ACC112 (cell line): ENCODE measurements around the gene TMEM82.

Experiments used
- H2AFZ ChIP-seq: fragments of 200-600 bp; sonication (generic); one replicate; pipeline ENCODE4 v1.6.0; 2017; ENCODE audit warnings: antibody characterized with exemption, low read length; ENCODE audit not compliant: unreplicated experiment
- H3K27ac ChIP-seq: fragments of 200-600 bp; sonication (generic); 2 replicates; pipeline ENCODE4 v1.5.1; 2014; ENCODE audit warnings: low read depth, mild to moderate bottlenecking, antibody characterized with exemption, low read length, moderate library complexity
- H3K27me3 ChIP-seq: fragments of 200-600 bp; sonication (generic); 2 replicates; pipeline ENCODE4 v1.6.1; 2014; ENCODE audit warnings: mild to moderate bottlenecking, antibody characterized with exemption, low read length, moderate library complexity, mixed read lengths; ENCODE audit not compliant: insufficient read depth
- H3K36me3 ChIP-seq: fragments of 200-600 bp; sonication (generic); 2 replicates; pipeline ENCODE4 v1.6.1; 2016; ENCODE audit warnings: mild to moderate bottlenecking, antibody characterized with exemption, low read length, moderate library complexity, mixed read lengths; ENCODE audit not compliant: insufficient read depth
- H3K4me1 ChIP-seq: fragments of 200-600 bp; sonication (generic); one replicate; pipeline ENCODE4 v1.6.1; 2016; ENCODE audit warnings: low read length, mixed read lengths; ENCODE audit not compliant: insufficient read depth, unreplicated experiment, control insufficient read depth
- H3K4me3 ChIP-seq: fragments of 200-600 bp; sonication (generic); 2 replicates; pipeline ENCODE4 v1.5.1; 2014; ENCODE audit warnings: mild to moderate bottlenecking, low read depth, low read length
- H3K79me2 ChIP-seq: fragments of 200-600 bp; sonication (generic); one replicate; pipeline ENCODE4 v1.6.0; 2016; ENCODE audit warnings: low read length; ENCODE audit not compliant: control insufficient read depth, unreplicated experiment, insufficient read depth

TMEM82 gene

GRCh38 chr1:15736892-15737261 lies 5.4 kb upstream of the TMEM82 start:
- H2AFZ ChIP-seq, result no peak overlapping the region
- no peak overlapping the region for H3K27ac ChIP-seq
- H3K4me3 ChIP-seq, result no peak overlapping the region
- no peaks in the 10 kb centered on the region for H3K79me2 ChIP-seq
- H3K27me3 ChIP-seq, result no peaks in the 10 kb centered on the region
- no peaks in the 10 kb centered on the region for H3K4me1 ChIP-seq
- no peaks in the 10 kb centered on the region for H3K36me3 ChIP-seq

DNA sequence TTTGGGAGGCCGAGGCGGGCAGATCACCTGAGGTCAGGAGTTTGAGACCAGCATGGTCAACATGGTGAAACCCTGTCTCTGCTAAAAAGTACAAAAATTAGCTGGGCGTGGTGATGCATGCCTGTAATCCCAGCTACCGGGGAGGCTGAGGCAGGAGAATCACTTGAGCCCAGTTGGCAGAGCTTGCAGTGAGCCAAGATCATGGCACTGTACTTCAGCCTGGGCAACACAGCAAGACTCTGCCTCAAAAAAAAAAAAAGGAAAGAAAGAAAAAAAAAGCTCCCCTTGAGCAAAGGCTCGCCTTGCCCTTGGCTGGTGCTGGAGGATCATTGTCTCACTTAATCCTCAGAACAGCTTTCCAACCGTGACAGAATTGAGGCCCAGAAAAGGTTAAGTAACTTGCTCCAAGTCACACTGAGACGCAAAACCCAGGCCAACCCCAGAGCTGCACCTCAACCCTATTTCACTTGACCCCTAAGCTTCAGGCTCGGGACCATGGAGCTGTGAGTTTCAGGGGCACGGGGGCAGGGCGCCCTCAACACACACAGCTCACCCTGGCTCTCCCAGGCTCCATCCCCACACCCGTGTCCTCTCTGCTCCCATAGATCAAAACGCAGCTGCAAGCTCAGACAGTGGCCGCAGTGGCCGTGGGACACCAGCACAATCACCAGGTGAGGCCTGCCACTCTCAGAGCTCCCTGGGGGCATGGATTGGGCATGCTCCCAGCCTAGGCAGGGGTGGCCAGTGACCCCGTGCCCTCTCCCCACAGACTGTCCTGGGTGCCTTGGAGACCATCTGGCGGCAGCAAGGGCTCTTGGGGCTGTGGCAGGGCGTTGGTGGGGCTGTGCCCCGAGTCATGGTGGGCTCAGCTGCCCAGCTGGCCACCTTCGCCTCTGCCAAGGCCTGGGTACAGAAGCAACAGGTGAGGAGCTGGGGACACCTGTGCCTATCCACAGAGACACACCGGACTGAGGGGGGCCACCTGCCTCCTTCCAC lies 4.7 kb upstream of the TMEM82 start:
- Histone ChIP-seq H3K27ac (no peak overlapping the region), H3K4me1 (no peaks in the 10 kb centered on the region), H3K27me3 (no peaks in the 10 kb centered on the region), H3K36me3 (no peaks in the 10 kb centered on the region), H2AFZ (no peak overlapping the region), H3K79me2 (no peaks in the 10 kb centered on the region), H3K4me3 (no peak overlapping the region)

DNA sequence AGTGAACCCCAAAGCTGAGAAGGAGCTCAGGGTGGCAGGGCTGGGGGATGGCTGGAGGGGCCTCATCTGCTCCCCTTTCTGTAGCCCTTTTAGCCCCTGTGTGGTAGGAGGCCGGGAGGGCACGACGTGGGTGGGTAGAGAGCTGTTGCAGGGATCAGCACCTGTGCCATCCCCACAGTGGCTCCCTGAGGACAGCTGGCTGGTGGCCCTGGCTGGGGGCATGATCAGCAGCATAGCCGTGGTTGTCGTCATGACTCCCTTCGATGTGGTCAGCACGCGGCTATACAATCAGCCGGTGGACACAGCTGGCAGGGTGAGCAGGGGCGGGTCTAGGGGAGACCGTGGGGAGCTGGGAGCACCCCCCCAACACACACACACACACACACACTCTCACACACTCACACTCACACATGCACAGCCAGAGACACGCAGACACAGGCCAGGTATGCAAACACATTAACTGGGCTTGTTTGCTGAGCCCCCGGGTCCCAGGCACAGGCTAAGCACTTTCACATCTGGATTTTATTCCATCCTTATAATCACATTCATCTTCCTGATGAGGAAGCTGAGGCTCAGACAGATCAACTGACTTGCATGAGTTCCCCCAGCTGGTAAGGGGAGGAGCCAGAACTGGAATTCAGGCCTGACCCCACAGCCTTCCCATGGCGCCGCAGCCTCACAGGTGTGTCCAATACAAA lies 3.7 kb upstream of the TMEM82 start:
- no peaks in the 10 kb centered on the region for H3K79me2 ChIP-seq
- H2AFZ ChIP-seq, result no peak overlapping the region
- no peaks in the 10 kb centered on the region for H3K4me1 ChIP-seq
- H3K4me3 ChIP-seq, result no peak overlapping the region
- H3K27me3 ChIP-seq, result no peaks in the 10 kb centered on the region
- H3K36me3 ChIP-seq, result no peaks in the 10 kb centered on the region
- no peak overlapping the region for H3K27ac ChIP-seq

GRCh38 chr1:15739259-15739658 lies 3.0 kb upstream of the TMEM82 start:
- no peak overlapping the region for H2AFZ ChIP-seq
- H3K4me3 ChIP-seq, result no peak overlapping the region
- H3K27me3 ChIP-seq, result no peaks in the 10 kb centered on the region
- H3K4me1 ChIP-seq, result no peaks in the 10 kb centered on the region
- no peaks in the 10 kb centered on the region for H3K36me3 ChIP-seq
- no peaks in the 10 kb centered on the region for H3K79me2 ChIP-seq
- H3K27ac ChIP-seq, result no peak overlapping the region

- Histone ChIP-seq H3K27ac (no peak overlapping the region), H3K79me2 (no peaks in the 10 kb centered on the region), H3K36me3 (no peaks in the 10 kb centered on the region), H2AFZ (no peak overlapping the region), H3K4me1 (no peaks in the 10 kb centered on the region), H3K27me3 (no peaks in the 10 kb centered on the region), H3K4me3 (no peak overlapping the region)
Observed at GRCh38 chr1:15739745-15740144, 2.6 kb upstream of the TMEM82 start.

DNA sequence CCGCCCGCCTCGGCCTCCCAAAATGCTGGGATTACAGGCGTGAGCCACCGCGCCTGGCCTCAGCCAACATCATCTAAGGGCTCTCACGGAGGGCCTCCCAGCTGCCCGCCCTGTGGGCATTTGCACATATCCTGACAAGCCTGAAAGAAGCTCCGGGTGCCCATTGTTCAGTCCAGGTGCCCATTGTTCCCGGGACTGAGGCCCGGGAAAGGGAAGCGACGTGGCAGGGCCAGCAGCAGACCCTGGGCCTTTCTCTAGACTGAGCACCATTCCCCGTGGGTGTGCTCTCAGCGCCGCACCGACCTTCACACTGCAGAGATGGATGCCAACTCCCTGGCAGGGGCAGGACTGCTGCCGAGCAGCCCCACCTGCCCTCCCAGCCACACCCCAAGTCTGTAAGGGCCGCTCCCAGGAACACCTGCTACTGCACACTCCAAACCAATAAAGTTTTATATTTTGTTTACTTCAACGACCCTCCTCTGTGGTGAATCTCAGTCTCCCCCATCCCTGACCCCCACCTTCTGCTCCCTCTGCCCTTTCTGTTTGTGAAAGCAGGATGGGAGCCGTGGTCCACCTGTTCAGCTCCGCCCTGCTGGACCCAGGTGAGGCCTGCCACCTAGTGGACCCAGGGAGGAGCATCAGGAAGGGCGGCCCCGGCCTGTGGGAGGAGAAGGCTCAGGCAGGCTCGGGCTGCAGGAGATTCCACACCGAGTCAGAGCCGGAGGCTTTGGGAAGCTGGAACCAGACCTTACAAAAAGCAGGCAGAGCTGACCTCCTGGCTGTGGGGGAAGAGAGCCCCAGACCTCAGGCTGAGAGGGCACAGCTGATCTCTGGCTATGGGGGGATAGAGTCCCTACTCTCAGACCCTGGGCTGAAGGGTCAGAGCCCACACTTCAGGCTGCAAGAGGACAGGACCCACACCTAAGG lies 1.1 kb upstream of the TMEM82 start:
- Histone ChIP-seq H3K27ac (no peak overlapping the region), H3K36me3 (no peaks in the 10 kb centered on the region), H3K4me1 (no peaks in the 10 kb centered on the region), H3K27me3 (no peaks in the 10 kb centered on the region), H2AFZ (no peak overlapping the region), H3K79me2 (no peaks in the 10 kb centered on the region), H3K4me3 (no peak overlapping the region)

- Histone ChIP-seq H3K4me1 (peaks cover 12% of the 10 kb centered on the region), H2AFZ (no peak overlapping the region), H3K4me3 (no peak overlapping the region), H3K27me3 (no peaks in the 10 kb centered on the region), H3K79me2 (no peaks in the 10 kb centered on the region), H3K27ac (no peak overlapping the region), H3K36me3 (no peaks in the 10 kb centered on the region)
Observed at GRCh38 chr1:15744122-15744679, 1.9 kb downstream of the TMEM82 start.

GRCh38 chr1:15747378-15747777 lies 5.1 kb downstream of the TMEM82 start:
- no peaks in the 10 kb centered on the region for H3K36me3 ChIP-seq
- H3K4me3 ChIP-seq, result no peak overlapping the region
- H3K27ac ChIP-seq, result no peak overlapping the region
- H3K4me1 ChIP-seq, result peaks cover 23% of the 10 kb centered on the region
- H3K27me3 ChIP-seq, result no peaks in the 10 kb centered on the region
- no peaks in the 10 kb centered on the region for H3K79me2 ChIP-seq
- H2AFZ ChIP-seq, result no peak overlapping the region

DNA sequence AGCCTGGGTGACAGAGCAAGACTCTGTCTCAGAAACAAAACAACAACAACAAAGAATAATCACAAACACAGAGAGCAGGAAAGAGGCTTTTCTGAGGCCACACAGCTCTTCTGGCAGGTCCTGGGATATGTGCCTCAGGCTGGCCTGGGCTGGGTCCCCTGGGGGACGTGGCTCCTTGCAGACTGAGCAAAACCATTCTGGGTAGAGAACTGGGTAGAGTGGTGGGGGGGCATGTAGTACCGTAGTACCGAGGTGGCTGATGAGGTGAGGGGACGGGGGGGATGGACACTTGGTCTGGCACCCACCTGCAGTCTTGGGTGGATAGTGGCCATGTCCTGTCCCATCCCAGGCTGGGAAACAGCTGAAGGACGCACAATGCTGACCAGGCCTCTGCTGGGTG lies 6.0 kb downstream of the TMEM82 start:
- Histone ChIP-seq H3K27ac (no peak overlapping the region), H3K4me3 (no peak overlapping the region), H3K79me2 (no peaks in the 10 kb centered on the region), H3K27me3 (no peaks in the 10 kb centered on the region), H3K4me1 (peaks cover 23% of the 10 kb centered on the region), H2AFZ (no peak overlapping the region), H3K36me3 (no peaks in the 10 kb centered on the region)
